ENCODE data around the gene ZNF93.

DNA sequence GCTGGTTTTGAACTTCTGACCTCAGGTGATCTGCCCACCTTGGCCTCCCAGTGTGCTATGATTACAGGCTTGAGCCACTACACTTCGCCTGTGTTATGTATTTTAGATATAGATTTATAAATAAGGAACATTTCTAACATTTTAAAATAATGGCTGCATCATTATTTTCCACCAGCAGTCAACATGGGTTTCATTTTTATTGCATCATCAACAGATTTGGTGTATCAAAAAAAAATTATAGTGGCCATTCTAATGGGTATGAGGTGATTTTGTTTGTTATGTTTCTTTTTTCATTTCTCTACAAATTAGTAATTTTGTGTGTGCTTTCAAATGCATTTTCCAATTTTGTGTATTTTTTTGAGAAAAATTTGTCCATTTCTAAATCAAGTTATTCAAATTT lies 16.2 kb upstream of the ZNF93 start:
- TF ChIP-seq, protein P1, sequence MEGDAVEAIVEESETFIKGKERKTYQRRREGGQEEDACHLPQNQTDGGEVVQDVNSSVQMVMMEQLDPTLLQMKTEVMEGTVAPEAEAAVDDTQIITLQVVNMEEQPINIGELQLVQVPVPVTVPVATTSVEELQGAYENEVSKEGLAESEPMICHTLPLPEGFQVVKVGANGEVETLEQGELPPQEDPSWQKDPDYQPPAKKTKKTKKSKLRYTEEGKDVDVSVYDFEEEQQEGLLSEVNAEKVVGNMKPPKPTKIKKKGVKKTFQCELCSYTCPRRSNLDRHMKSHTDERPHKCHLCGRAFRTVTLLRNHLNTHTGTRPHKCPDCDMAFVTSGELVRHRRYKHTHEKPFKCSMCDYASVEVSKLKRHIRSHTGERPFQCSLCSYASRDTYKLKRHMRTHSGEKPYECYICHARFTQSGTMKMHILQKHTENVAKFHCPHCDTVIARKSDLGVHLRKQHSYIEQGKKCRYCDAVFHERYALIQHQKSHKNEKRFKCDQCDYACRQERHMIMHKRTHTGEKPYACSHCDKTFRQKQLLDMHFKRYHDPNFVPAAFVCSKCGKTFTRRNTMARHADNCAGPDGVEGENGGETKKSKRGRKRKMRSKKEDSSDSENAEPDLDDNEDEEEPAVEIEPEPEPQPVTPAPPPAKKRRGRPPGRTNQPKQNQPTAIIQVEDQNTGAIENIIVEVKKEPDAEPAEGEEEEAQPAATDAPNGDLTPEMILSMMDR (IDR thresholded peaks at IDR 0.05; ENCODE audit: insufficient read depth, low read length, poor library complexity, severe bottlenecking): no peak
- no peak for TF ChIP-seq EZH2phosphoT487 (conservative IDR thresholded peaks at IDR 0.05; ENCODE audit: low read length)
